GM18526 (cell line): ENCODE measurements around the gene RFX7.

ENCODE experiments used
- POLR2A ChIP-seq: IDR thresholded peaks from 3 replicates; pipeline ENCODE4 v1.6.1; 2011; ENCODE audit not compliant: insufficient read length; ENCODE audit errors: extremely low read depth

The RFX7 gene

DNA sequence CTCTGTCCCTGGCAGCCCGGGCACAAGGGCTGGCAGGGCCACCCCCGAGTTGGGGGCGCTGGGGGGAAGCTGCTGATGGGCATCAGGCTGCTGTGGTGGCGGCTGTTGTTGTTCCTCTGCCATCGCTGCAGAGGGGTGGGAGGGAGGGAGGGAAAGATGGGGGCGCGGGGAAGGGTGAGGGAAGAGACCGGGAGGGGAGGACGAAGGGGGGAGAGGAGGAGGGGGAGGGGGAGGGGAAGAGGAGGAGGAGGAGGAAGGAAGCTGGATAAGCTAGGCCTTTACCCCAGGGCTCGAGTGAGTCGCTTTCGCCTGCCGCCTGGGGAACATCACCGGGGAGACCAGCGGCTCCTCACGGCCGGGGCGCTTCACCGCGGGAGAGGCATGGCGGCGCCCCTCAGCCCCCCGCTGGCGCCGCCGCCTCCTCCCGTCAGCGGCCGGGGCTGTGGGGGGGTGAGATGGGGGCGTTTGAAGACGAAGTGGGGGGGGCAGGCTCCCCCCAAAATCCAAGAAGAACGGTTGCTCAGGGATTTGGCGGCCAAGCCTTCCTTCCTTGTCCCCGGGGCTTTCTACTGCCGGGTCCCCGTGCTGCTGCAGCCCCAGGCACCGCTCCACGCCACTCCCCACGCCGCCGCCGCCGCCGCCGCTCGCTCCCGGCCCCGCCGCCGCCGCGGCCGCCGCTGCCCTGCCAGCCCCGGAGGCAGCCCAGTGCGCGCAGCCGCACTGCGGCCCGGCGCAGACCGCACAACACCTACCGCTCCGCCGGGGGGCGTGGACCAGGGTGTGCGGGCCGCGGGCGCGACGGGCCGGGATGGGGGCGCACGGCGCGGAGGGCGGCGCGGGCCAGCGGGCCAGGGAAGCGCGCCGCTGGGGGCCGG is at the start of gene RFX7:
TSS of gene RFX7 (minus strand) at position 717 of the 875 bp plus-strand sequence. CDS start at position 123, 594 bp downstream.
- peak; percentile 45 for TF ChIP-seq POLR2A

- no peak for TF ChIP-seq POLR2A
Measured at GRCh38 chr15:56292546-56293316, 49.1 kb upstream of the RFX7 start.

GRCh38 chr15:56291741-56292140 is 48.1 kb upstream of the RFX7 start:
- no peak for TF ChIP-seq POLR2A

DNA sequence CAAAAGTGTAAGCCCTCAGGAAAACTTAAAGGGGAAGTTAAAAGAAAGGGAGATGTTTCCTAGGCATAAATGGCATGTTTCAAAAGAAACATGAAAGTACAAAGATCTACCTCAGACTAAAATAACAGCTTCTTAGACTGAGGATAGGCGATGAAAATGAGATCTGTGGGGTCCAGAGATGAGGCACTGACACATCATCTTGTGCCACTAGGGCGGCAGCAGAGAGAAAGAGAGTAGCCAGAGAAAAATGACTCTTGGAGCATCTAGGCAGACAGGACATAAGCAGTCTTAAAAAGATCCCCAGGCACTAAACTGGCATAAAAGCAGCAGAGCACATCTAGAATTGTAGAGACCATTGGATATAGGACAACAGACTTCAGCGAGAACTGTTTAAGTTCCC is 42.5 kb upstream of the RFX7 start:
- no peak for TF ChIP-seq POLR2A

- TF ChIP-seq POLR2A: no peak
Measured at GRCh38 chr15:56281145-56281544, 37.5 kb upstream of the RFX7 start.

- no peak for TF ChIP-seq POLR2A
Measured at GRCh38 chr15:56273724-56274123, 30.0 kb upstream of the RFX7 start.

- TF ChIP-seq POLR2A: no peak
Measured at GRCh38 chr15:56272454-56272853, 28.8 kb upstream of the RFX7 start.

DNA sequence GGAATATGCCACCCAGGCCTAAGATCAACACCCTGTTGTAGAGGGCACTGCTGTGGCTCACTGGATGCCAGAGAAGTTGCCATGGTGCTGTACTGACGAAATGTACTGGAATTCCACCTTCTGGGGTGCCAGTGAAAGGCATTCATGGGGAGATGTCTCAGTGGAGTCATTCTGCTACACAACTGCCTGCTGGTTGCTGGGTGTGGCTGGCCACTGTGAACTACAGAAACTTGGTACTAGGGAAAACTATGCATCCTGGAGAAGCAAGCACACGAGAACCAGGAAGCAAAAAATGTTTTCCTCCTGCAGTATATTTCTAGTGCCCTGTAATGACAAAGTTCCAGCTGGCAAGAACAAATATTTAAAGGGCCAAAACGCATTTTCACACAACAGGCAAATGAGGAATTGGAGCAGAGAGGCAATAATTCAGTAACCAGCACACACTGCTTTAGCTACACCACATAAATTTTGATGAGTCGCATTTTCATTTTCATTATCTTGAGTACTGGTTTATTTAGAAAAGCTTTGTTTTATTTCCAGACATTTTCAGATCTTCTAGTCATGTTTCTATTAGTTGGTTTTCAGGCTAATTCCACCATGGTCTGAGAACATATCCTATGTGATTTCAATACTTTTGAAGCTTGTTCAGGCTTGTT is 18.3 kb upstream of the RFX7 start:
- no peak for TF ChIP-seq POLR2A

- no peak for TF ChIP-seq POLR2A
Measured at GRCh38 chr15:56254265-56254664, 10.6 kb upstream of the RFX7 start.

- no peak for TF ChIP-seq POLR2A
Measured at GRCh38 chr15:56252386-56252785, 8.7 kb upstream of the RFX7 start.

DNA sequence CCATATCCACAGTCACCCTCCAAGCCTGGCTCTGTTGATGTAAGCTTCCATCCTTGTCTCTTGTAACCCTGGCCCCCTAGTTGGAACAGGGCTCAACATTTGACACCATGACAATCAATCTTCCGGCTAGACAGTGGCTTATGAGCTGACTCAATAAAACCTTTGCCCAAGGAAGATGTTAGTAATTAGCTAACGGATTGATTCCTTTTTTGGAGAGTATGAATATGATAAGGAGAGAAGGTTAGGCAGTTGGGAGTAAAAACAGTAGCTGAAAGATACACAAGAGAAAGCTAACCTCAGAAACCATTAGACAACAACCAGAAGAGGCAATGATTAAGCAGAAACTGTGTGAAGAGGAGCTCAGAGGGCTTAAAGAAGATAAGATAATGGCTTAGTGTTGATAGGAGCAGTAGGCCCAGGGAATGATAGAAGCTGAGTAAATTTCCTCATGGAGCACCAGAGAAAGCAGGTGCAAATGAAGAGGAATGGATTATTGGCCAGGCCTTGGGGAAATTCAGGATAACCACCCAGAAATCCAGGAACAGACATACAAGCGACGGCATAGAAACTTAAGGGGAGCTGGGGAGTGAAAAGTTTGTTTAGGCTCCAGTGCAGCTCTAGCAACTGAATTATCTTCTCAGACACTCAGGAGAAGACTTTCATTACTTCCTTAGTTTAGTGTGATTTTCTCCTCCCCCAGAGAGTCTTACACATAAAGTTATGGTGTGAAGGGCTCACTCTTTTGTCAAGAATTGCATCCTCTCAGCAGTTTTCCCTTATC is 7.8 kb upstream of the RFX7 start:
- TF ChIP-seq POLR2A: no peak

GRCh38 chr15:56250626-56251025 is 6.9 kb upstream of the RFX7 start:
- no peak for TF ChIP-seq POLR2A

- no peak for TF ChIP-seq POLR2A
Measured at GRCh38 chr15:56249092-56249491, 5.4 kb upstream of the RFX7 start.

DNA sequence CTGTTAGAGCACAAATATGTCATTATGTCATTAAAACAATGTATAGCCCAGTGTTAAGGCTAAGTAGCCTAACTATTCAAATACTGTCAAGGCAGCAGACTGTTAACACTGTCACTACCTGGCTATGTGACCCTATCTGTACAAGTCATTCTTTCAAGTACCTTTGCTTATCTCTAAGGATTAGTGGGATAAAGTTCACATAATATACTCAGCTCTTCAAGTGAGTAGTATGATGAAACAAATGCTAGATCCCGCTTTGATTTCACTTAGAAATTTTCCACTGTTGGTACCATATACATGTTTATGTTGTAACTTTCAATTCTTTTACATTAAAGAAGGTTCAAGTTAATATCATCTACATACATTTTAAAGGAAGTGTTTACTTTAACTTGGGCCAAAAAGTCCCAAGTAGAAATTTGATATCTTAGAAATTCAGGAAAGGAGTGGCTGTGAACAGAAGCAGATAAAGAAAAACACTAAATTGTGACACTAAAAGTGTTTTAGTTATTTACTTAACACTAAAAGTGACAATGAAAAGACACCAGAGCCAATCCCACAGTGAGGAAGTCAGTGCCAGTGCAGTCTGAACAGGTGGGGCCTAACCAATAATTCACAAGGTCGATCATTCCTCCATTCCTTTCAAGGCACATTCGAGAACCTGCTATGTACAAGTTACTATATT is 4.8 kb upstream of the RFX7 start:
- no peak for TF ChIP-seq POLR2A
